ENCODE data around the gene UBALD1.

UBALD1 gene

GRCh38 chr16:4603624-4604170, 11.0 kb downstream of the UBALD1 start:
- no peak for DNase-seq (ENCODE audit: extremely low spot score)
- TF ChIP-seq HDGF (IDR thresholded peaks at IDR 0.05; ENCODE audit: borderline replicate concordance), result no peak
- no peak for TF ChIP-seq TARDBP (IDR thresholded peaks at IDR 0.05)
- TF ChIP-seq NFRKB (IDR thresholded peaks at IDR 0.05), result no peak
- TF ChIP-seq LEF1 (IDR thresholded peaks at IDR 0.05; ENCODE audit: borderline replicate concordance), result no peak
- TF ChIP-seq SUZ12 (IDR thresholded peaks at IDR 0.05), result no peak
- no peak for TF ChIP-seq BHLHE40 (IDR thresholded peaks at IDR 0.05; ENCODE audit: borderline replicate concordance)
- no peak for TF ChIP-seq ARNT (IDR thresholded peaks at IDR 0.05)
- no peak for TF ChIP-seq PKNOX1 (IDR thresholded peaks at IDR 0.05)
- TF ChIP-seq L3MBTL2 (conservative IDR thresholded peaks at IDR 0.05), result no peak
- no peak for TF ChIP-seq FOXM1 (IDR thresholded peaks at IDR 0.05; ENCODE audit: borderline replicate concordance)
- no peak for TF ChIP-seq ZNF384 (IDR thresholded peaks at IDR 0.05)
- TF ChIP-seq SP1 (IDR thresholded peaks at IDR 0.05), result no peak
- no peak for TF ChIP-seq CTBP1 (IDR thresholded peaks at IDR 0.05; ENCODE audit: borderline replicate concordance)
- TF ChIP-seq FOXA1 (IDR thresholded peaks at IDR 0.05), result no peak
- TF ChIP-seq FOXK2 (IDR thresholded peaks at IDR 0.05), result no peak
- no peak for TF ChIP-seq ELF4 (IDR thresholded peaks at IDR 0.05)
- POLR2A ChIA-PET, result interaction anchor here (2.0 kb wide), 1 partner anchor 13 kb away, joined by 8 read pairs; no protein-coding TSS in a partner anchor
- CTCF ChIA-PET, result interaction anchor here (1.3 kb wide), 1 partner anchor 18 kb away, joined by 4 read pairs; no protein-coding TSS in a partner anchor

GRCh38 chr16:4602331-4602730, 12.4 kb downstream of the UBALD1 start:
- no peak for DNase-seq (ENCODE audit: extremely low spot score)
- TF ChIP-seq LEF1 (IDR thresholded peaks at IDR 0.05; ENCODE audit: borderline replicate concordance), result no peak
- TF ChIP-seq HDGF (IDR thresholded peaks at IDR 0.05; ENCODE audit: borderline replicate concordance), result no peak
- TF ChIP-seq ZNF384 (IDR thresholded peaks at IDR 0.05), result no peak
- no peak for TF ChIP-seq L3MBTL2 (conservative IDR thresholded peaks at IDR 0.05)
- TF ChIP-seq FOXM1 (IDR thresholded peaks at IDR 0.05; ENCODE audit: borderline replicate concordance), result no peak
- no peak for TF ChIP-seq ARNT (IDR thresholded peaks at IDR 0.05)
- no peak for TF ChIP-seq TARDBP (IDR thresholded peaks at IDR 0.05)
- no peak for TF ChIP-seq SUZ12 (IDR thresholded peaks at IDR 0.05)
- TF ChIP-seq FOXK2 (IDR thresholded peaks at IDR 0.05), result no peak
- no peak for TF ChIP-seq NFRKB (IDR thresholded peaks at IDR 0.05)
- TF ChIP-seq CTBP1 (IDR thresholded peaks at IDR 0.05; ENCODE audit: borderline replicate concordance), result no peak
- TF ChIP-seq PKNOX1 (IDR thresholded peaks at IDR 0.05), result no peak
- no peak for TF ChIP-seq ELF4 (IDR thresholded peaks at IDR 0.05)
- TF ChIP-seq BHLHE40 (IDR thresholded peaks at IDR 0.05; ENCODE audit: borderline replicate concordance), result no peak
- no peak for TF ChIP-seq FOXA1 (IDR thresholded peaks at IDR 0.05)
- no peak for TF ChIP-seq SP1 (IDR thresholded peaks at IDR 0.05)
- POLR2A ChIA-PET, result interaction anchor here (2.0 kb wide), 1 partner anchor 14 kb away, joined by 8 read pairs; no protein-coding TSS in a partner anchor
- CTCF ChIA-PET, result interaction anchor here (0.5 kb wide), 1 partner anchor 211 kb away, joined by 3 read pairs; no protein-coding TSS in a partner anchor

DNA sequence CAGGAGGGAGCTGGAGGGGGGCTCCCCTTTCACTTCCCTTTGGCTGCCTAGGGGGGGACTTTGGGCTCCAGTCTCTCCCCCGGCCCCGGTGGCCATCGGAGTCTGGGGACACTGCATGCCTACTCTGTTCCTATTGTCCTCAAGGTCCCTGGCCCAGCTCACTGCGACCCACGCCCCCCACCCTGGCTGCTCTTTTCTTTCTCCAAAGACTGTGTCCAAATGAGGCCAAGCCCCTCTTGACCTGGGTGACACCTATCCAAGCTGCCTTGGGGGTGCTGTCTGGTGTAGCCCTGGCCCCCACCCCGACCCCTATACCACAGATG, 12.9 kb downstream of the UBALD1 start:
- POLR2A ChIA-PET, result no interaction called here
- CTCF ChIA-PET, result no interaction called here
- TF ChIP-seq TARDBP (IDR thresholded peaks at IDR 0.05) (no peak), FOXA1 (IDR thresholded peaks at IDR 0.05) (no peak), SUZ12 (IDR thresholded peaks at IDR 0.05) (no peak), ELF4 (IDR thresholded peaks at IDR 0.05) (no peak), ZNF384 (IDR thresholded peaks at IDR 0.05) (no peak), L3MBTL2 (conservative IDR thresholded peaks at IDR 0.05) (no peak), FOXM1 (IDR thresholded peaks at IDR 0.05; ENCODE audit: borderline replicate concordance) (no peak), HDGF (IDR thresholded peaks at IDR 0.05; ENCODE audit: borderline replicate concordance) (no peak), FOXK2 (IDR thresholded peaks at IDR 0.05) (no peak), BHLHE40 (IDR thresholded peaks at IDR 0.05; ENCODE audit: borderline replicate concordance) (no peak), LEF1 (IDR thresholded peaks at IDR 0.05; ENCODE audit: borderline replicate concordance) (no peak)
- DNase-seq (ENCODE audit: extremely low spot score), result no peak

DNA sequence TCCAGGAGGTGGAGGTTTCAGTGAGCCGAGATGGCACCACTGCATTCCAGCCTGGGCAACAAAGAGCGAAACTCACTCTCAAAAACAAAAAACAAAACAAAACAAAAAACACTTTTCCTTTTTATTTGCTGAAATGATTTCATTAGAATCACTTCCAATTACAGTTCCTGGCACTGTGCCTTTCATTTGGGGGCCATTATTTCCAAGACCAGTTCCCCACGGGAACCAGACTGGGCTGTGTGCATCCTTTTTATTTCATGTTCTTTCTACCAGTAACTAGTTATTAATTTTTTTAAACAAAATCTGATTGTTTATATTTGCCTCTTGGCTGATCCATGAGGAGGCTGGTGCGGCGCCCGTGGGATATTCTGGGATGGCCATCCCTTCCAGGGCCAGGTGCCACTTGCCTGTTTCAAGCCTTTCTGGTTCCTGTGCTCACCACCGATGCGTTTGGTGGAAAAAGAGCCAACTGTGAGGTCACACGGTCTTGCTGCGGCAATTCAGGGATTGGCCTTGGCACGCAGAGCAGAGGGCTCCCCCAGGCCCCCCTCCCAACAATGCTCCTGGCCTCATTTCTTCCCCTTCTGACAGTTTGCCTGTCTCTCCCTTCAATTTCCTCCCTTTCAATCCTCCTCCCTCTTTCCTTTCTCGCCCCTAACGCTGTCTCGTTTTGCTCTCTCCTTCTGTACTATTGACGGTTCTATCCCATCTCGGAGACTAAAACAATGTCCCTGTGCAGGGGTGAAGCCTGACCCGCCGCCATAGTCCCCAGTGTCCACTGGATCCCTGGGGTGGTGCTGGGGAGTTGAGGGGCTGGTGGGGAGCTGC, 13.4 kb downstream of the UBALD1 start:
- TF ChIP-seq HDGF (IDR thresholded peaks at IDR 0.05; ENCODE audit: borderline replicate concordance) (no peak), FOXK2 (IDR thresholded peaks at IDR 0.05) (no peak), PKNOX1 (IDR thresholded peaks at IDR 0.05) (no peak), TARDBP (IDR thresholded peaks at IDR 0.05) (no peak), ZNF384 (IDR thresholded peaks at IDR 0.05) (no peak), FOXA1 (IDR thresholded peaks at IDR 0.05) (no peak), SUZ12 (IDR thresholded peaks at IDR 0.05) (no peak), FOXM1 (IDR thresholded peaks at IDR 0.05; ENCODE audit: borderline replicate concordance) (no peak), L3MBTL2 (conservative IDR thresholded peaks at IDR 0.05) (no peak), SP1 (IDR thresholded peaks at IDR 0.05) (no peak), CTBP1 (IDR thresholded peaks at IDR 0.05; ENCODE audit: borderline replicate concordance) (no peak), LEF1 (IDR thresholded peaks at IDR 0.05; ENCODE audit: borderline replicate concordance) (no peak), ARNT (IDR thresholded peaks at IDR 0.05) (no peak), BHLHE40 (IDR thresholded peaks at IDR 0.05; ENCODE audit: borderline replicate concordance) (no peak), NFRKB (IDR thresholded peaks at IDR 0.05) (no peak)
- ChIA-PET CTCF (no interaction called here), POLR2A (no interaction called here)
- no peak for DNase-seq (ENCODE audit: extremely low spot score)

DNA sequence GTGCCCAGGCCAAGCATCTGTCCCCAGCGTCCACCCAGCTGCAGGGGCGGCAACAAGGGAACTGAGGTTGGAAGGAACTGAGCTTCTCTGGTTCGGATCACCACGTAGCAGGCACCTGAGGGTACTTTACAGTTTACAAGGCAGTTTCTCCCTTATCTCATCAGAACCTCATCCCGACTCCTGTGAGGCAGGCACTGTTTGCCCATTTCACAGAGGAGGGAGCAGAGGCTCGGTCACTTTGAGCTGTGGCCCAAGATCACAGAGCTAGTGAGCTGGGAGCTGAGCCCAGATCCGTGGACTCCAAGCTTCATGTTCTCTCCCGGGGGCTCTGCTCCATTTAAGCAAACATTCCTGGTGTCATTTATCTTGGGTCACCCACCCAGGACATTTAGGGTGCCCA, 15.1 kb downstream of the UBALD1 start:
- no peak for TF ChIP-seq TARDBP (IDR thresholded peaks at IDR 0.05)
- no peak for TF ChIP-seq FOXK2 (IDR thresholded peaks at IDR 0.05)
- TF ChIP-seq PKNOX1 (IDR thresholded peaks at IDR 0.05), result no peak
- no peak for TF ChIP-seq FOXA1 (IDR thresholded peaks at IDR 0.05)
- no peak for TF ChIP-seq ZNF384 (IDR thresholded peaks at IDR 0.05)
- ChIA-PET CTCF (no interaction called here), POLR2A (no interaction called here)
- no peak for DNase-seq (ENCODE audit: extremely low spot score)

Data from HEK293T (cell line).